ENCODE data around the gene SETD3.

GRCh38 chr14:99383472-99384449 is 96.9 kb downstream of the SETD3 start:
- TF ChIP-seq, protein P1, sequence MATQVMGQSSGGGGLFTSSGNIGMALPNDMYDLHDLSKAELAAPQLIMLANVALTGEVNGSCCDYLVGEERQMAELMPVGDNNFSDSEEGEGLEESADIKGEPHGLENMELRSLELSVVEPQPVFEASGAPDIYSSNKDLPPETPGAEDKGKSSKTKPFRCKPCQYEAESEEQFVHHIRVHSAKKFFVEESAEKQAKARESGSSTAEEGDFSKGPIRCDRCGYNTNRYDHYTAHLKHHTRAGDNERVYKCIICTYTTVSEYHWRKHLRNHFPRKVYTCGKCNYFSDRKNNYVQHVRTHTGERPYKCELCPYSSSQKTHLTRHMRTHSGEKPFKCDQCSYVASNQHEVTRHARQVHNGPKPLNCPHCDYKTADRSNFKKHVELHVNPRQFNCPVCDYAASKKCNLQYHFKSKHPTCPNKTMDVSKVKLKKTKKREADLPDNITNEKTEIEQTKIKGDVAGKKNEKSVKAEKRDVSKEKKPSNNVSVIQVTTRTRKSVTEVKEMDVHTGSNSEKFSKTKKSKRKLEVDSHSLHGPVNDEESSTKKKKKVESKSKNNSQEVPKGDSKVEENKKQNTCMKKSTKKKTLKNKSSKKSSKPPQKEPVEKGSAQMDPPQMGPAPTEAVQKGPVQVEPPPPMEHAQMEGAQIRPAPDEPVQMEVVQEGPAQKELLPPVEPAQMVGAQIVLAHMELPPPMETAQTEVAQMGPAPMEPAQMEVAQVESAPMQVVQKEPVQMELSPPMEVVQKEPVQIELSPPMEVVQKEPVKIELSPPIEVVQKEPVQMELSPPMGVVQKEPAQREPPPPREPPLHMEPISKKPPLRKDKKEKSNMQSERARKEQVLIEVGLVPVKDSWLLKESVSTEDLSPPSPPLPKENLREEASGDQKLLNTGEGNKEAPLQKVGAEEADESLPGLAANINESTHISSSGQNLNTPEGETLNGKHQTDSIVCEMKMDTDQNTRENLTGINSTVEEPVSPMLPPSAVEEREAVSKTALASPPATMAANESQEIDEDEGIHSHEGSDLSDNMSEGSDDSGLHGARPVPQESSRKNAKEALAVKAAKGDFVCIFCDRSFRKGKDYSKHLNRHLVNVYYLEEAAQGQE (IDR thresholded peaks at IDR 0.05; ENCODE audit: insufficient read depth in 1 of 2, low read depth in 2 of 2, low read length in 2 of 2): no peak
- TF ChIP-seq SIN3A (IDR thresholded peaks at IDR 0.05; ENCODE audit: borderline replicate concordance, insufficient read depth, low read length): no peak
- no peak for TF ChIP-seq POLR2AphosphoS5 (IDR thresholded peaks at IDR 0.05; ENCODE audit: low read depth, low read length)
- no peak for TF ChIP-seq TAF1 (IDR thresholded peaks at IDR 0.05; ENCODE audit: borderline replicate concordance, insufficient read depth, low read length)
- no peak for TF ChIP-seq FOXP2 (optimal IDR thresholded peaks at IDR 0.05; ENCODE audit: borderline replicate concordance, extremely low read depth, extremely low read length, insufficient read depth)

All from PFSK-1 (cell line).